Erythroblast (primary cell): ENCODE measurements around the gene PLCB4.

Experiments used
- DNase-seq, 2 experiments: peaks; one replicate each; lab custom pipeline; 2025; lab: John Stamatoyannopoulos, UW
- GATA1 ChIP-seq: IDR thresholded peaks from 2 replicates; pipeline ENCODE4 v1.6.1; 2011; ENCODE audit warnings: low read depth, mild to moderate bottlenecking, control low read depth, low read length, moderate library complexity
- POLR2A ChIP-seq: IDR thresholded peaks from 2 replicates; pipeline ENCODE4 v1.6.1; 2011; ENCODE audit warnings: mild to moderate bottlenecking, low read length

PLCB4 gene

DNA sequence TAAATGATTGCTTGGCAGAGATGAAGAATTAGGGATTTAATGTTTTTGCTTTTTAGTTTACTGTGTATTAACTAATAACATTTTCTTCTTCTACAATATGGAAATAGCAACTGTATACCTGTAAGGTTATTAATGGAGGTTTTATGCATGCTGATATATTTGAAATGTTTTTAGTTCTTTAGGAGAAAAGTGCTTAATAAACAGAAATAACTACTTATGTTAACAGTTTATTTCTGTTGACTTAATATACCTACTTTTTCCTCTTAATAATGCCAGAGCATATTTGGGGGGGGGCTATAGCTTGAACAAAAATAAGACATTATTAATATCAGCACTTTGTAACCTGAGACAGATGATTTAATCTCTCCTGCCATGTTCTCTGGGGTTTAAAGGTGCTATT lies 33.6 kb downstream of the PLCB4 start:
- TF ChIP-seq GATA1: no peak
- TF ChIP-seq POLR2A: no peak
- DNase-seq: no peak

DNA sequence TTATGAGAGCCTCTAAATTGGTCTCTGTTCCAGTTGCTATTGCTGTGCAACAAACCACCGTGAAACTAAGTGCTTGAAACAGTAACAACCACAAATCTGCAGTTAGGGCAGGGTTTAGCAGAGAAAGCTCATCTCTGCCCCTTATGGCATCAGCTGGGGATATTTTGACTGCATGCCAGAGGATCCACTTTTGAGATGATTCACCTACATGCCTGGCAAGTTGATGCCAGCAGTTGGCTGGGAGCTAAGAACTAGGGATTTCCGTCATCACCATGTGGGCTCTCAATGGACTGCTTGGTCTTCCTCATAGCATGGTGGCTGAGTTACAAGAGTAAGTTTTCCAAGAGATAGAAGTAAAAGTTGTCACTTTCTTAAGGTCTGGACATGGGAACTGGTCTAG lies 35.1 kb downstream of the PLCB4 start:
- no peak for DNase-seq
- TF ChIP-seq GATA1: no peak
- TF ChIP-seq POLR2A: no peak

GRCh38 chr20:9108260-9108659 lies 39.4 kb downstream of the PLCB4 start:
- TF ChIP-seq GATA1 (no peak), POLR2A (no peak)
- no peak for DNase-seq

GRCh38 chr20:9109566-9109965 lies 40.7 kb downstream of the PLCB4 start:
- TF ChIP-seq POLR2A (no peak), GATA1 (no peak)
- no peak for DNase-seq

GRCh38 chr20:9110365-9110764 lies 41.5 kb downstream of the PLCB4 start:
- no peak for DNase-seq

DNA sequence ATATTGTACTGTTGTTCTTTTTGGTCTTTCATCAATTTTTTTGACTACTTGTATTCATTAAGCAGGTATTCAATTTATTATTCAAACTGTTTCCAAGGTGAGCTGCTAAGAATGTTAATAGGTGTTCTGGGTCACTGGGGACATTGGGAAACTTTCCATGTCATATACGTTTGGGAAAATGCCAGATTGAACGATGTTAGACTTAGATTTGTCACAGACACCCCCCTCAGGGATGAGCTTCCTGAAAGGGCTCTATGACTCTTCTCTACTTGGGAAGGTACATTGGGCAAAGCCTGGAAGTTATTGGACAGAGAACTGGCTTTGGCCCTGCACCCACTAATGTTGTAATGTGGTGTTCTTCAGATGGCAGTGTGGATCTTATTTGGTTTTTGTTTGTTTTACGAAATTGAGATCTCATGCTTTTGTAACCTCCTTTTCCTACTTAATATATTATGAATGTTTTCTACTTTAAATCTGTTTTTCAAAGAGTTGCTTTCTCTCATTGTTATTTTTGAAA lies 42.1 kb downstream of the PLCB4 start:
- TF ChIP-seq GATA1 (no peak), POLR2A (no peak)
- no peak for DNase-seq

More at GRCh38 chr20:9110365-9110764, 41.5 kb downstream of the PLCB4 start:
- TF ChIP-seq GATA1 (no peak), POLR2A (no peak)

- DNase-seq: no peak
- TF ChIP-seq POLR2A: no peak
- no peak for TF ChIP-seq GATA1
Measured at GRCh38 chr20:9112541-9113515, 43.9 kb downstream of the PLCB4 start.

DNA sequence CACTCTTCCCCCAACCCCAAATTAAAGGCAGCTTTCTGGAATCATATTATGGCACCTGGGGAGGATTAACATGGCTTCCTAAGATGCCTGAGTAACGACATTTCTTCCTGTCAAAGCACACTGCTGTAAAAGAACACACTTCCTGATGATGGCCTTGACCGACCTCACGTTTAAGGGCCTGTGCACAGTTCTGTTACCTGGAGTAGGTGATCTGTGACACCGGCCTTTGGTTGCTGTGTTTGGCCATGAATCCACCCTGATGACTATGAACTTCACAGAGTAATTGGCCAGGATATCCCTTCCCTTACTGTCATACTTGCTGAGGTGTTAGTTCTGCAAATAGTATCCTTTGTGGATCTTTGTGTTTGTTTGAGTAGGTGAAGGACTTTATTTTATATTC lies 45.8 kb downstream of the PLCB4 start:
- no peak for TF ChIP-seq POLR2A
- TF ChIP-seq GATA1: no peak
- DNase-seq: no peak

DNA sequence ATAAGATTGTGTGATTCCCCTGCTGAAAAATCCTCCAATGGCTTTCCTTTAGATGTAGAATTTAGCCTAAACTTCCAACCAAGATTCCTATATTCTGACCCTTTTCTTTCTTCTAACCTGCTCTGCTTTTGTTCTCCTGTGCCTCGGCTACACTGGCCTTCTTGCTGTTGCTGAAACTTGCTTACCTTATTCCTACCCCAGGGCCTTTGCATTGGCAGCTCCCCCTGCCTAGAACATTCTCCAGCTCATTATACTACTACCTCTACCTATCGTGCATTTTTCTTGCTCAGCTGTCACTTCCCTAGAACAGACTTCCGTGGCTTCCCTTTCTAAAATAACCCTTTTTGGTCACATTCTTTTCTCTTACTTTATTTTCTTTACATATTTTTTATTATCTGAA lies 48.7 kb downstream of the PLCB4 start:
- no peak for DNase-seq
- TF ChIP-seq GATA1 (no peak), POLR2A (no peak)

- TF ChIP-seq GATA1: no peak
- no peak for TF ChIP-seq POLR2A
- no peak for DNase-seq
Measured at GRCh38 chr20:9119776-9120175, 50.9 kb downstream of the PLCB4 start.

DNA sequence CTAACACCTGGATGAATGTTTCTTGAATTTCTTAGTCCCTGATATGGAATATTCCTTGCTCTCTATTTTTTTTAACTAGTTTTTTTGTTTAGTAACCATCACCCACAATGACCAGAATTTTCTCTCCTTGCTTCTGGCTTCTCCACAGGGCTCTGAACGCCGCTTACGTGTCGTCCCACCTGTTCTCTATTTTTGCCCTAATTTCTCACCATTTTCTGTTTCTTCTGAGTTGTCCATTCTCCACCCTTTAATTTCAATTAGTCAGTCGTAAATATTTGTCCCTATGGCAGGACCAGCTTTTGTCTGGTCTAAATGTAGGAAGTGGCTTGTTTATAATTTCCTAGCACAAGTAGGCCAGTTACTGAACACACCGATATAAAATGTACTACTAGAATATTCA lies 52.3 kb downstream of the PLCB4 start:
- DNase-seq: no peak
- no peak for TF ChIP-seq POLR2A
- no peak for TF ChIP-seq GATA1

DNA sequence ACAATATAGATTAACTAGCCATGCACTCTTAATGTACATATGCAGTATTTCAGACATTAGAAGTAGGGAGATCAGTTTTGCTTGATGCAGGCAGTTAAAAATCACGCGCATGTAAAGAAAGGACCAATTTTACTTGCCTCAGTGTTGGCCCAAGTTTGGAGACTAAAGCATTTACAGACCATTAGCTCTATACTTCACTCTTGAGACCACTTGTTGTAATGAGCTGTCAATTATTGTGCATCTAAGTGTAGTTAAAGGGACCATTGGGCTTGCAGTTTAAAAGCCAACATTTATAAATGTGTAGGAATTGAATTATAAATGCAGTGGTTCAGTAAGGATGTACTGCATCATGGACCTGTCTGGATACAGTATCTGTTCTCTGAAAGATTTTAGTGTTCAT lies 53.7 kb downstream of the PLCB4 start:
- no peak for DNase-seq
- TF ChIP-seq POLR2A: no peak
- TF ChIP-seq GATA1: no peak

DNA sequence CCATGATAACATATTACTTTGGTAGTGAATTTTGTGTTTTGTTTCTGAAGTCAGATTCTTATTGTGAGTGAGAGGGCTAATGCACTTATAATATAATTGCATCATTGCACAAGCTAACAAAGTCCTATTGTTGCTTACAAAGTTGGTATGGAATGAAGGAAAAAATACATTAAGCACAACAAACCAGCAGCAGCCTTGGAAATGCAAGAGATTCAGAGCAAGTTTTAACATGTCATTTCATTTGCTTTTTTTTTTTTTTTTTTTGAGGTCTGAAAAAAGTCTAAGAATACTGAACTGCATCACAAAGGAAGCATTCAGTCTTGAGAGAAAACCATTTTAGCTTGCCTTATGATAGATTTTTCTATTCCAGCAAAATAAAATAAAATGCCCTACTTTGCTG lies 57.6 kb downstream of the PLCB4 start:
- TF ChIP-seq GATA1: no peak
- TF ChIP-seq POLR2A: no peak
- no peak for DNase-seq

- no peak for TF ChIP-seq POLR2A
- TF ChIP-seq GATA1: no peak
- no peak for DNase-seq
Measured at GRCh38 chr20:9128568-9128967, 59.7 kb downstream of the PLCB4 start.

DNA sequence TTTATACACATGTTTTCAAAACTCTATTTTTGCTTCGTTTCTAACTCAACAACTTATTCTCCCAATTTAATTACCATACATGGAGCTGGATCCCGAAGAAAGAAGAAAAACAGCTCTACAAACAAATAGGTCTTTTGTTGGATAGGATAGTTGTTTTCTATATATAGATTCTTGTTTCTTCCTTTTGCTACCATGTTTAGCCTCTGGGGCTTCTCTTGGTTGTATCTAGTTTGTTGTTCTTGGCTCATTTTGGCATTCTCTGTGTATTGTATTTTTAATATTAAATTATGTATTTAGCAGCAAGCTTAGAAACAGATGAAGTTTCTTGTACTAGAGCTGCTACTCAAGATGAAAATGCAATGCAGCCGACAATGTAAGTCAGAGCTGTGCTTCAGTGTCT lies 60.9 kb downstream of the PLCB4 start:
- TF ChIP-seq GATA1: no peak
- TF ChIP-seq POLR2A: no peak
- DNase-seq: no peak

- TF ChIP-seq POLR2A (no peak), GATA1 (no peak)
- no peak for DNase-seq
Measured at GRCh38 chr20:9130521-9130920, 61.6 kb downstream of the PLCB4 start.
